ENCODE results near the gene TTLL11.

GRCh38 chr9:121927081-121927480 lies 166.0 kb downstream of the TTLL11 start:
- no peak for TF ChIP-seq POLR2A (IDR thresholded peaks at IDR 0.05; ENCODE audit: extremely low read depth, insufficient read length)
- no peak for TF ChIP-seq CTCF (IDR thresholded peaks at IDR 0.05; ENCODE audit: low read depth, low read length)
- no peak for TF ChIP-seq MYC (IDR thresholded peaks at IDR 0.05; ENCODE audit: low read depth, low read length)
